WTC11 (cell line): Measurements from ENCODE around the gene PHPT1.

Experiments used
- CREB1 ChIP-seq: sonication (generic); formaldehyde crosslinking; IDR thresholded peaks from 2 replicates; pipeline ENCODE4 v1.8.0; 2023; ENCODE audit warnings: mild to moderate bottlenecking, missing genetic modification reagents
- CTCF ChIP-seq: fragments of 200-600 bp; IDR thresholded peaks from 2 replicates; pipeline ENCODE4 v1.8.0; 2022; ENCODE audit warnings: antibody characterized with exemption
- ETV6 ChIP-seq: sonication (generic); formaldehyde crosslinking; IDR thresholded peaks from 2 replicates; pipeline ENCODE4 v1.8.1; 2022; ENCODE audit warnings: mild to moderate bottlenecking, missing genetic modification reagents
- PREB ChIP-seq: sonication (generic); formaldehyde crosslinking; IDR thresholded peaks from 2 replicates; pipeline ENCODE4 v1.8.1; 2022; ENCODE audit warnings: mild to moderate bottlenecking, missing genetic modification reagents, moderate library complexity, borderline replicate concordance
- TCF7 ChIP-seq: sonication (generic); formaldehyde crosslinking; IDR thresholded peaks from 2 replicates; pipeline ENCODE4 v1.8.0; 2022; ENCODE audit warnings: mild to moderate bottlenecking, low read depth, missing genetic modification reagents, moderate library complexity
- TF ChIP-seq, protein P1 (sequence below): fragments of 250-450 bp; sonication (Bioruptor Pico); IDR thresholded peaks from 2 replicates; pipeline ENCODE4 v1.8.0; 2021; ENCODE audit warnings: mild to moderate bottlenecking
- TF ChIP-seq, protein P2 (sequence below): sonication (generic); formaldehyde crosslinking; IDR thresholded peaks from 2 replicates; pipeline ENCODE4 v1.8.0; 2022; ENCODE audit warnings: mild to moderate bottlenecking, missing genetic modification reagents
- TF ChIP-seq, protein P3 (sequence below): fragments of 250-450 bp; sonication (Bioruptor Pico); IDR thresholded peaks from 2 replicates; pipeline ENCODE4 v1.9.0; 2021; ENCODE audit warnings: mild to moderate bottlenecking

GRCh38 chr9:136888454-136888853 is 39.2 kb downstream of the PHPT1 start:
- TF ChIP-seq PREB (CRISPR knock-in tag) (no peak), CTCF (no peak), ETV6 (CRISPR knock-in tag) (no peak), TCF7 (CRISPR knock-in tag) (no peak), CREB1 (CRISPR knock-in tag) (no peak)
- TF ChIP-seq, protein P1, sequence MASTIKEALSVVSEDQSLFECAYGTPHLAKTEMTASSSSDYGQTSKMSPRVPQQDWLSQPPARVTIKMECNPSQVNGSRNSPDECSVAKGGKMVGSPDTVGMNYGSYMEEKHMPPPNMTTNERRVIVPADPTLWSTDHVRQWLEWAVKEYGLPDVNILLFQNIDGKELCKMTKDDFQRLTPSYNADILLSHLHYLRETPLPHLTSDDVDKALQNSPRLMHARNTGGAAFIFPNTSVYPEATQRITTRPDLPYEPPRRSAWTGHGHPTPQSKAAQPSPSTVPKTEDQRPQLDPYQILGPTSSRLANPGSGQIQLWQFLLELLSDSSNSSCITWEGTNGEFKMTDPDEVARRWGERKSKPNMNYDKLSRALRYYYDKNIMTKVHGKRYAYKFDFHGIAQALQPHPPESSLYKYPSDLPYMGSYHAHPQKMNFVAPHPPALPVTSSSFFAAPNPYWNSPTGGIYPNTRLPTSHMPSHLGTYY = no peak
- TF ChIP-seq, protein P2, sequence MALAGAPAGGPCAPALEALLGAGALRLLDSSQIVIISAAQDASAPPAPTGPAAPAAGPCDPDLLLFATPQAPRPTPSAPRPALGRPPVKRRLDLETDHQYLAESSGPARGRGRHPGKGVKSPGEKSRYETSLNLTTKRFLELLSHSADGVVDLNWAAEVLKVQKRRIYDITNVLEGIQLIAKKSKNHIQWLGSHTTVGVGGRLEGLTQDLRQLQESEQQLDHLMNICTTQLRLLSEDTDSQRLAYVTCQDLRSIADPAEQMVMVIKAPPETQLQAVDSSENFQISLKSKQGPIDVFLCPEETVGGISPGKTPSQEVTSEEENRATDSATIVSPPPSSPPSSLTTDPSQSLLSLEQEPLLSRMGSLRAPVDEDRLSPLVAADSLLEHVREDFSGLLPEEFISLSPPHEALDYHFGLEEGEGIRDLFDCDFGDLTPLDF (CRISPR knock-in tag) = no peak
- TF ChIP-seq, protein P3, sequence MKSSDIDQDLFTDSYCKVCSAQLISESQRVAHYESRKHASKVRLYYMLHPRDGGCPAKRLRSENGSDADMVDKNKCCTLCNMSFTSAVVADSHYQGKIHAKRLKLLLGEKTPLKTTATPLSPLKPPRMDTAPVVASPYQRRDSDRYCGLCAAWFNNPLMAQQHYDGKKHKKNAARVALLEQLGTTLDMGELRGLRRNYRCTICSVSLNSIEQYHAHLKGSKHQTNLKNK (CRISPR knock-in tag) = no peak
